HG02642 (cell line): Measurements from ENCODE around the gene BEST1.
A peak's percentile ranks its signal among the peaks of the same experiment; 100 is the strongest.
"Not testable (repeated sequence)": the region's sequence is repeated elsewhere in the genome, so short reads cannot be mapped to it uniquely, and the experiment has no call there.

Experiments
- ATAC-seq: cut with Tn5 transposase; IDR thresholded peaks from one replicate; pipeline ENCODE4 v1.9.1; 2021; ENCODE audit warnings: mild to moderate bottlenecking; ENCODE audit not compliant: unreplicated experiment, poor library complexity

The BEST1 gene

GRCh38 chr11:61962213-61963015 lies 12.3 kb downstream of the BEST1 start:
- ATAC-seq, result no peak

GRCh38 chr11:61963016-61963281 lies 12.8 kb downstream of the BEST1 start:
- ATAC-seq, result no peak

GRCh38 chr11:61963282-61964057 lies 13.3 kb downstream of the BEST1 start:
- ATAC-seq, result no peak

- ATAC-seq, result no peak
Observed at GRCh38 chr11:61964058-61964665, 14.0 kb downstream of the BEST1 start.

GRCh38 chr11:61964666-61965271 lies 14.6 kb downstream of the BEST1 start:
- not testable (repeated sequence) for ATAC-seq

- no peak for ATAC-seq
Observed at GRCh38 chr11:61966734-61967115, 16.6 kb downstream of the BEST1 start.

GRCh38 chr11:61967116-61967923 lies 17.2 kb downstream of the BEST1 start, which contains the start of gene FTH1:
Gene FTH1 (minus strand): TSS chr11:61967634. CDS start chr11:61967425, 209 bp downstream.
- peak; percentile 64 for ATAC-seq

GRCh38 chr11:61967924-61968757 lies 18.0 kb downstream of the BEST1 start:
- ATAC-seq, result peak; percentile 27

GRCh38 chr11:61968758-61969390 lies 18.7 kb downstream of the BEST1 start:
- ATAC-seq, result no peak

GRCh38 chr11:61969391-61969758 lies 19.2 kb downstream of the BEST1 start:
- ATAC-seq, result no peak

- ATAC-seq, result no peak
Observed at GRCh38 chr11:61969838-61970662, 19.9 kb downstream of the BEST1 start.

GRCh38 chr11:61971248-61972111 lies 21.3 kb downstream of the BEST1 start:
- peak; percentile 21 for ATAC-seq

GRCh38 chr11:61972112-61972671 lies 22.0 kb downstream of the BEST1 start:
- ATAC-seq, result no peak

GRCh38 chr11:61972672-61973475 lies 22.7 kb downstream of the BEST1 start:
- ATAC-seq, result no peak

GRCh38 chr11:61973476-61974162 lies 23.5 kb downstream of the BEST1 start:
- no peak for ATAC-seq
